Activated CD4-positive, alpha-beta T cell treated with anti-CD3 and anti-CD28 coated beads, Interleukin-2, Interleukin-4, amounts not matched to agents 100 ng/mL and 50 ng/mL, durations not matched to agents 16 hours and 8 hours (primary cell): ENCODE data around the gene TBC1D25.
A peak's percentile ranks its signal among the peaks of the same experiment; 100 is the strongest.

Source experiments
- DNase-seq: peaks from one replicate; pipeline ENCODE4 v3.0.0-alpha.2; 2020; ENCODE audit warnings: low spot score

TBC1D25 gene

GRCh38 chrX:48560056-48560455 lies 20.5 kb downstream of the TBC1D25 start:
- no peak for DNase-seq

- DNase-seq = no peak
Observed at GRCh38 chrX:48560681-48561080, 21.2 kb downstream of the TBC1D25 start.

- peak; percentile 84 for DNase-seq
Observed at GRCh38 chrX:48569958-48570357, 30.4 kb downstream of the TBC1D25 start.

- no peak for DNase-seq
Observed at GRCh38 chrX:48573690-48574269, 34.3 kb downstream of the TBC1D25 start.

GRCh38 chrX:48574270-48575266 lies 35.1 kb downstream of the TBC1D25 start, which contains the start of gene RBM3:
Gene RBM3 (plus strand): TSS chrX:48574484. CDS start chrX:48575181, 697 bp downstream.
- DNase-seq = peak; percentile 93

GRCh38 chrX:48575642-48576041 lies 36.1 kb downstream of the TBC1D25 start:
- DNase-seq = no peak

- DNase-seq = no peak
Observed at GRCh38 chrX:48576108-48576507, 36.6 kb downstream of the TBC1D25 start.

GRCh38 chrX:48578661-48579128 lies 39.2 kb downstream of the TBC1D25 start:
- DNase-seq = no peak

- DNase-seq = no peak
Observed at GRCh38 chrX:48579259-48579658, 39.7 kb downstream of the TBC1D25 start.

- DNase-seq = no peak
Observed at GRCh38 chrX:48580662-48581061, 41.1 kb downstream of the TBC1D25 start.

- no peak for DNase-seq
Observed at GRCh38 chrX:48584698-48585097, 45.2 kb downstream of the TBC1D25 start.

- no peak for DNase-seq
Observed at GRCh38 chrX:48589482-48590162, 50.1 kb downstream of the TBC1D25 start.

GRCh38 chrX:48590203-48591103 lies 50.9 kb downstream of the TBC1D25 start:
- DNase-seq = no peak

- no peak for DNase-seq
Observed at GRCh38 chrX:48591255-48591791, 51.8 kb downstream of the TBC1D25 start.

GRCh38 chrX:48592971-48593370 lies 53.5 kb downstream of the TBC1D25 start:
- no peak for DNase-seq

GRCh38 chrX:48595929-48596328 lies 56.4 kb downstream of the TBC1D25 start:
- DNase-seq = no peak

- peak; percentile 92 for DNase-seq
Observed at GRCh38 chrX:48597353-48598264, 58.1 kb downstream of the TBC1D25 start, which contains the start of gene WDR13. Gene WDR13 (plus strand): TSS chrX:48597492. CDS start chrX:48597997, 505 bp downstream.

GRCh38 chrX:48598614-48599013 lies 59.1 kb downstream of the TBC1D25 start:
- DNase-seq = no peak

GRCh38 chrX:48599341-48599740 lies 59.8 kb downstream of the TBC1D25 start:
- DNase-seq = no peak

- DNase-seq = no peak
Observed at GRCh38 chrX:48600226-48600625, 60.7 kb downstream of the TBC1D25 start.
